ENCODE data around the gene MSH3.

- TF ChIP-seq, protein P1, sequence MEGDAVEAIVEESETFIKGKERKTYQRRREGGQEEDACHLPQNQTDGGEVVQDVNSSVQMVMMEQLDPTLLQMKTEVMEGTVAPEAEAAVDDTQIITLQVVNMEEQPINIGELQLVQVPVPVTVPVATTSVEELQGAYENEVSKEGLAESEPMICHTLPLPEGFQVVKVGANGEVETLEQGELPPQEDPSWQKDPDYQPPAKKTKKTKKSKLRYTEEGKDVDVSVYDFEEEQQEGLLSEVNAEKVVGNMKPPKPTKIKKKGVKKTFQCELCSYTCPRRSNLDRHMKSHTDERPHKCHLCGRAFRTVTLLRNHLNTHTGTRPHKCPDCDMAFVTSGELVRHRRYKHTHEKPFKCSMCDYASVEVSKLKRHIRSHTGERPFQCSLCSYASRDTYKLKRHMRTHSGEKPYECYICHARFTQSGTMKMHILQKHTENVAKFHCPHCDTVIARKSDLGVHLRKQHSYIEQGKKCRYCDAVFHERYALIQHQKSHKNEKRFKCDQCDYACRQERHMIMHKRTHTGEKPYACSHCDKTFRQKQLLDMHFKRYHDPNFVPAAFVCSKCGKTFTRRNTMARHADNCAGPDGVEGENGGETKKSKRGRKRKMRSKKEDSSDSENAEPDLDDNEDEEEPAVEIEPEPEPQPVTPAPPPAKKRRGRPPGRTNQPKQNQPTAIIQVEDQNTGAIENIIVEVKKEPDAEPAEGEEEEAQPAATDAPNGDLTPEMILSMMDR (IDR thresholded peaks at IDR 0.05), result no peak
- no peak for TF ChIP-seq POLR2A (IDR thresholded peaks at IDR 0.05)
Measured at GRCh38 chr5:80809451-80809850, 155.0 kb downstream of the MSH3 start.

All from suprapubic skin (tissue), 3 donors.